HG03469 (cell line): ENCODE data around the gene DSCAML1.
"Not testable (repeated sequence)": the region's sequence is repeated elsewhere in the genome, so short reads cannot be mapped to it uniquely, and the experiment has no call there.

Experiments used
- ATAC-seq: cut with Tn5 transposase; IDR thresholded peaks from one replicate; pipeline ENCODE4 v1.9.1; 2021; ENCODE audit warnings: mild to moderate bottlenecking, moderate library complexity, moderate number of reproducible peaks; ENCODE audit not compliant: unreplicated experiment

The DSCAML1 gene

GRCh38 chr11:117419482-117420142 is 377.4 kb downstream of the DSCAML1 start:
- ATAC-seq = no peak

GRCh38 chr11:117418737-117419481 is 378.1 kb downstream of the DSCAML1 start:
- ATAC-seq = no peak

- no peak for ATAC-seq
Measured at GRCh38 chr11:117417856-117418255, 379.2 kb downstream of the DSCAML1 start.

GRCh38 chr11:117417342-117417741 is 379.7 kb downstream of the DSCAML1 start:
- no peak for ATAC-seq

- no peak for ATAC-seq
Measured at GRCh38 chr11:117415358-117415896, 381.6 kb downstream of the DSCAML1 start.

GRCh38 chr11:117414724-117415123 is 382.3 kb downstream of the DSCAML1 start:
- no peak for ATAC-seq

GRCh38 chr11:117413616-117414015 is 383.4 kb downstream of the DSCAML1 start:
- ATAC-seq = no peak

GRCh38 chr11:117412653-117413275 is 384.3 kb downstream of the DSCAML1 start:
- ATAC-seq = no peak

GRCh38 chr11:117412176-117412575 is 384.8 kb downstream of the DSCAML1 start:
- no peak for ATAC-seq

GRCh38 chr11:117411736-117412135 is 385.3 kb downstream of the DSCAML1 start:
- no peak for ATAC-seq

GRCh38 chr11:117410861-117411710 is 385.9 kb downstream of the DSCAML1 start:
- ATAC-seq = no peak

GRCh38 chr11:117410238-117410637 is 386.8 kb downstream of the DSCAML1 start:
- ATAC-seq = no peak

- ATAC-seq = no peak
Measured at GRCh38 chr11:117409511-117409910, 387.5 kb downstream of the DSCAML1 start.

- no peak for ATAC-seq
Measured at GRCh38 chr11:117408356-117408755, 388.7 kb downstream of the DSCAML1 start.

- no peak for ATAC-seq
Measured at GRCh38 chr11:117407016-117407415, 390.0 kb downstream of the DSCAML1 start.

GRCh38 chr11:117405898-117406297 is 391.1 kb downstream of the DSCAML1 start:
- ATAC-seq = not testable (repeated sequence)

- not testable (repeated sequence) for ATAC-seq
Measured at GRCh38 chr11:117399100-117399840, 397.7 kb downstream of the DSCAML1 start.

- ATAC-seq = not testable (repeated sequence)
Measured at GRCh38 chr11:117398618-117399017, 398.4 kb downstream of the DSCAML1 start.

GRCh38 chr11:117396970-117397369 is 400.0 kb downstream of the DSCAML1 start:
- ATAC-seq = no peak

GRCh38 chr11:117395476-117395875 is 401.5 kb downstream of the DSCAML1 start:
- no peak for ATAC-seq
